ENCODE data around the gene SMAD5. TPM values are rescaled to one million over a fixed set of nuclear protein-coding genes. Genes with fewer than 3 reads are reported as not detected.
A peak's percentile ranks its signal among the peaks of the same experiment; 100 is the strongest.

The SMAD5 gene
- total and polyA plus RNA-seq, 2 of the 13 experiments (the other 11 are each of a cell fraction or from before 2014, with no cell fraction given), result 27.2 to 48.5 TPM

- TF ChIP-seq ZBTB20 (CRISPR knock-in tag; IDR thresholded peaks at IDR 0.05; ENCODE audit: borderline replicate concordance, low read depth) (peak; percentile 57; the same call in 1 of the 2 replicates), HOXA3 (CRISPR knock-in tag; IDR thresholded peaks at IDR 0.05) (peak; percentile 72), DR1 (CRISPR knock-in tag; IDR thresholded peaks at IDR 0.05) (peak; percentile 61; the same call in 1 of the 2 replicates), ZNF580 (CRISPR knock-in tag; IDR thresholded peaks at IDR 0.05; ENCODE audit: borderline replicate concordance, low read depth) (peak; percentile 74; the same call in 1 of the 2 replicates), KDM6A (CRISPR knock-in tag; IDR thresholded peaks at IDR 0.05; ENCODE audit: low read depth) (no peak), SMARCE1 (IDR thresholded peaks at IDR 0.05; ENCODE audit: borderline replicate concordance) (no peak), ZNF260 (CRISPR knock-in tag; IDR thresholded peaks at IDR 0.05; ENCODE audit: borderline replicate concordance, low read depth) (no peak), PRPF4 (IDR thresholded peaks at IDR 0.05; ENCODE audit: low read depth, low read length, poor library complexity, severe bottlenecking) (peak; percentile 34), SIN3B (IDR thresholded peaks at IDR 0.05; ENCODE audit: low read length) (no peak), REL (CRISPR knock-in tag; conservative IDR thresholded peaks at IDR 0.05) (peak; percentile 96), RFXAP (CRISPR knock-in tag; IDR thresholded peaks at IDR 0.05; ENCODE audit: borderline replicate concordance) (0 out of 2 replicates have a peak, but pooled peaks have one; percentile 45), GATAD2A (CRISPR knock-in tag; IDR thresholded peaks at IDR 0.05) (peak; percentile 24; the same call in 1 of the 2 replicates), DNMT3B (CRISPR knock-in tag; conservative IDR thresholded peaks at IDR 0.05) (no peak), MIER3 (CRISPR knock-in tag; IDR thresholded peaks at IDR 0.05; ENCODE audit: borderline replicate concordance) (peak; percentile 66; the same call in 1 of the 2 replicates), ZNF230 (CRISPR knock-in tag; IDR thresholded peaks at IDR 0.05) (peak; percentile 97), SIN3A (IDR thresholded peaks at IDR 0.05; ENCODE audit: borderline replicate concordance, low read depth, low read length) (peak; percentile 69; the same call in 1 of the 2 replicates), XRCC5 (optimal IDR thresholded peaks at IDR 0.05; ENCODE audit: low read length) (peak; percentile 89), GABPA (IDR thresholded peaks at IDR 0.05; ENCODE audit: low read depth, low read length) (no peak), GABPA (CRISPR knock-in tag; IDR thresholded peaks at IDR 0.05; ENCODE audit: low read depth) (peak; percentile 53; the same call in 1 of the 2 replicates), FOXA3 (CRISPR knock-in tag; IDR thresholded peaks at IDR 0.05) (peak; percentile 70), ZNF776 (CRISPR knock-in tag; IDR thresholded peaks at IDR 0.05) (peak; percentile 92)
- TF ChIP-seq, protein P1, sequence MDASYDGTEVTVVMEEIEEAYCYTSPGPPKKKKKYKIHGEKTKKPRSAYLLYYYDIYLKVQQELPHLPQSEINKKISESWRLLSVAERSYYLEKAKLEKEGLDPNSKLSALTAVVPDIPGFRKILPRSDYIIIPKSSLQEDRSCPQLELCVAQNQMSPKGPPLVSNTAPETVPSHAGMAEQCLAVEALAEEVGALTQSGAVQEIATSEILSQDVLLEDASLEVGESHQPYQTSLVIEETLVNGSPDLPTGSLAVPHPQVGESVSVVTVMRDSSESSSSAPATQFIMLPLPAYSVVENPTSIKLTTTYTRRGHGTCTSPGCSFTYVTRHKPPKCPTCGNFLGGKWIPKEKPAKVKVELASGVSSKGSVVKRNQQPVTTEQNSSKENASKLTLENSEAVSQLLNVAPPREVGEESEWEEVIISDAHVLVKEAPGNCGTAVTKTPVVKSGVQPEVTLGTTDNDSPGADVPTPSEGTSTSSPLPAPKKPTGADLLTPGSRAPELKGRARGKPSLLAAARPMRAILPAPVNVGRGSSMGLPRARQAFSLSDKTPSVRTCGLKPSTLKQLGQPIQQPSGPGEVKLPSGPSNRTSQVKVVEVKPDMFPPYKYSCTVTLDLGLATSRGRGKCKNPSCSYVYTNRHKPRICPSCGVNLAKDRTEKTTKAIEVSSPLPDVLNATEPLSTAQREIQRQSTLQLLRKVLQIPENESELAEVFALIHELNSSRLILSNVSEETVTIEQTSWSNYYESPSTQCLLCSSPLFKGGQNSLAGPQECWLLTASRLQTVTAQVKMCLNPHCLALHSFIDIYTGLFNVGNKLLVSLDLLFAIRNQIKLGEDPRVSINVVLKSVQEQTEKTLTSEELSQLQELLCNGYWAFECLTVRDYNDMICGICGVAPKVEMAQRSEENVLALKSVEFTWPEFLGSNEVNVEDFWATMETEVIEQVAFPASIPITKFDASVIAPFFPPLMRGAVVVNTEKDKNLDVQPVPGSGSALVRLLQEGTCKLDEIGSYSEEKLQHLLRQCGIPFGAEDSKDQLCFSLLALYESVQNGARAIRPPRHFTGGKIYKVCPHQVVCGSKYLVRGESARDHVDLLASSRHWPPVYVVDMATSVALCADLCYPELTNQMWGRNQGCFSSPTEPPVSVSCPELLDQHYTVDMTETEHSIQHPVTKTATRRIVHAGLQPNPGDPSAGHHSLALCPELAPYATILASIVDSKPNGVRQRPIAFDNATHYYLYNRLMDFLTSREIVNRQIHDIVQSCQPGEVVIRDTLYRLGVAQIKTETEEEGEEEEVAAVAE (CRISPR knock-in tag; IDR thresholded peaks at IDR 0.05; ENCODE audit: borderline replicate concordance), result peak; percentile 17; the same call in 1 of the 2 replicates
- TF ChIP-seq, protein P2, sequence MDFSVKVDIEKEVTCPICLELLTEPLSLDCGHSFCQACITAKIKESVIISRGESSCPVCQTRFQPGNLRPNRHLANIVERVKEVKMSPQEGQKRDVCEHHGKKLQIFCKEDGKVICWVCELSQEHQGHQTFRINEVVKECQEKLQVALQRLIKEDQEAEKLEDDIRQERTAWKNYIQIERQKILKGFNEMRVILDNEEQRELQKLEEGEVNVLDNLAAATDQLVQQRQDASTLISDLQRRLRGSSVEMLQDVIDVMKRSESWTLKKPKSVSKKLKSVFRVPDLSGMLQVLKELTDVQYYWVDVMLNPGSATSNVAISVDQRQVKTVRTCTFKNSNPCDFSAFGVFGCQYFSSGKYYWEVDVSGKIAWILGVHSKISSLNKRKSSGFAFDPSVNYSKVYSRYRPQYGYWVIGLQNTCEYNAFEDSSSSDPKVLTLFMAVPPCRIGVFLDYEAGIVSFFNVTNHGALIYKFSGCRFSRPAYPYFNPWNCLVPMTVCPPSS (IDR thresholded peaks at IDR 0.05), result no peak
- TF ChIP-seq, protein P3, sequence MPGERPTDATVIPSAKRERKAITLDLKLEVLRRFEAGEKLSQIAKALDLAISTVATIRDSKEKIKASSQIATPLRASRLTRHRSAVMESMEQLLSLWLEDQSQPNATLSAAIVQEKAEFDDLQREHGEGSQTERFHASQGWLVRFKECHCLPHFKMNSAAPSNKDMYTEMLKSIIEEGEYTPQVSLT (CRISPR knock-in tag; IDR thresholded peaks at IDR 0.05; ENCODE audit: borderline replicate concordance, low read depth), result no peak; the same call in 1 of the 2 replicates
- TF ChIP-seq, protein P4, sequence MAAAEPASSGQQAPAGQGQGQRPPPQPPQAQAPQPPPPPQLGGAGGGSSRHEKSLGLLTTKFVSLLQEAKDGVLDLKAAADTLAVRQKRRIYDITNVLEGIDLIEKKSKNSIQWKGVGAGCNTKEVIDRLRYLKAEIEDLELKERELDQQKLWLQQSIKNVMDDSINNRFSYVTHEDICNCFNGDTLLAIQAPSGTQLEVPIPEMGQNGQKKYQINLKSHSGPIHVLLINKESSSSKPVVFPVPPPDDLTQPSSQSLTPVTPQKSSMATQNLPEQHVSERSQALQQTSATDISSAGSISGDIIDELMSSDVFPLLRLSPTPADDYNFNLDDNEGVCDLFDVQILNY (CRISPR knock-in tag; conservative IDR thresholded peaks at IDR 0.05), result peak; percentile 65
These were observed at the start of gene SMAD5 (continued) for GRCh38 chr5:136132557-136133221.

All from HepG2 (cell line).